HK-2 (cell line): ENCODE data around the gene KIR2DL1.
"Not testable (repeated sequence)": the region's sequence is repeated elsewhere in the genome, so short reads cannot be mapped to it uniquely, and the experiment has no call there.

Experiments used
- DNase-seq: peaks from one replicate; pipeline ENCODE4 v3.0.0-alpha.2; 2018; ENCODE audit not compliant: unreplicated experiment

The KIR2DL1 gene

DNA sequence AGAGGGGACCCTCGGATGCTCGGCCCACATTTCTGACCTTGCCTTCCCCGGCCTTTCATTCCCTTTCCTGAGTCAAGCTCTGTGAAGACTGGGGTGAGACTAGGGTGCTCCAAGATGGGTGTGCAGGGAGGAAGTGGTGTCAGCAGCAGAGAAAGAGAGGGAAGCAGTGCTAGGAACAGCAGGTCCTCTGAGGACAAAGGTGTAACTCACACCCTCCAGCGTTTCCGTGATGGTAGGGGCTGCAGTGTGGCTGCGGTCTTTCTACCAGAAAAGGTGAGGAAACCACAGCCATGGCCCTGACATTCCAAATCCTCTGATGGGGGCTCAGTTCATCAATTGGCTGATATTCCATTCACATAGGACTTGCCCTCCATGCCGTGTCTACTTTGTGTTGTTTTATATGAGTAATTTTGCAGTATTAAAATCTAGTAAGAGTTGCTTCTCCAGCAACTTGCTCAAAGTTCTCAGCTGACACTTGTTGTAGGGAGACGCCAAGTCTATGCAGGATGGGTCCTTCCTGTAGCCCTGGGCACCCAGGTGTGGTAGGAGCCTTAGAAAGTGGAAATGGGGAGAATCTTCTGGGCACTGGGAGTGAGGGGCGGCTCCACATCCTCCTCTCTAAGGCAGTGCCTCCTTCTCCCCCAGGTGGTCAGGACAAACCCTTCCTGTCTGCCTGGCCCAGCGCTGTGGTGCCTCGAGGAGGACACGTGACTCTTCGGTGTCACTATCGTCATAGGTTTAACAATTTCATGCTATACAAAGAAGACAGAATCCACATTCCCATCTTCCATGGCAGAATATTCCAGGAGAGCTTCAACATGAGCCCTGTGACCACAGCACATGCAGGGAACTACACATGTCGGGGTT lies 48.3 kb downstream of the KIR2DL1 start:
- DNase-seq: no peak

DNA sequence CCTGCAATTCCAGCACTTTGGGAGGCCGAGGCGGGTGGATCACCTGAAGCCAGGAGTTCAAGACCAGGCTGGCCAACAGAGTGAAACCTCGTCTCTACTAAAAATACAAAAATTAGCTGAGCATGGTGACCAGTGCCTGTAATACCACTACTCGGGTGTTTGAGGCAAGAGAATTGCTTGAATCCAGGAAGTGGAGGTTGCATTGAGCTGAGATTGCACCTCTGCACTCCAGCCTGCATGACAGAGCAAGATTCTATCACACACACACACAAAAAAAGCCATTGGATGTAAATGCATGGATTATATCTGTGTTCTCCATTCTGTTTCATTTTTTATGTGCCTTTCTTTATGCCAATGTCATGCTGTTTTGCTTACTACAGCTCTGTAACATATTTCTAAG lies 54.8 kb downstream of the KIR2DL1 start:
- DNase-seq: not testable (repeated sequence)

DNA sequence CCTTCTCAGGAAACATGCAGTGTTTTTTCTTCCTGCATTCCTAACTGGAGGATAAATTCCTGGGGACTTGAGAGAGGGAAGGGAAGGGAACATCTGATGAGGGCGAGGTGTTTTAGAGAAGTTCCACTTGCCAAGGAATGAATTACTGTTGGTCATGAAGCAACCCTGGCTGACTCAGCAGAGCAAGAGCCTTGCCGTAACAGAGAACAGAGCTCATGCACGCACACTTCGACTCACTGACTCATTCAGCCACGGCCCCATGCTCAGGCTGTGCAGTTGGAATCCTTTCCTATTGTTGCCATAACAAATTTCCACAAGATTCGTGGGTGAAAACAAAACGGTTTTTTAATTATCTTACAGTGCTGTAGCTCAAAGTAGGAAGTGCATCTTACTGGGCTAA lies 55.7 kb downstream of the KIR2DL1 start:
- DNase-seq: not testable (repeated sequence)

GRCh38 chr19:54828064-54828463 lies 58.5 kb downstream of the KIR2DL1 start:
- not testable (repeated sequence) for DNase-seq

- DNase-seq: not testable (repeated sequence)
Observed at GRCh38 chr19:54832496-54832895, 62.9 kb downstream of the KIR2DL1 start, which contains the start of gene KIR2DS4. Gene KIR2DS4, plus strand, starts transcription at chr19:54832676.
